K562 (cell line): ENCODE data around the gene GMEB2. TPM values are rescaled to one million over a fixed set of nuclear protein-coding genes. Genes with fewer than 3 reads are reported as not detected.

Experiments
- polyA plus RNA-seq, 8 experiments: library from polyadenylated mRNA; depleted of rRNA in 4 of 8; stranded (reverse) in 5 of 8; unstranded in 3 of 8; fragments of >200 nt; fragmentation: Nextera tagmentation in 2 of 8; fragmentation: Illumina TruSeq in 1 of 8; extraction: Ambion mirVana in 2 of 8; extraction: Trizol in 1 of 8; gene quantifications; 2 replicates each; pipeline versions ENCODE4 v1.2.1 to v1.2.3, GENCODE V29; 2011 to 2014; ENCODE audit warnings: inconsistent platforms in 1 of 8, missing spikeins in 1 of 8
- total RNA-seq, 7 experiments: library from RNA; depleted of rRNA in 6 of 7; stranded (reverse); fragments of >200 nt in 6 of 7; fragmentation: Illumina TruSeq in 2 of 7; extraction: Trizol in 2 of 7; gene quantifications; 2 replicates each; pipeline versions ENCODE4 v1.2.1 to v1.2.3, GENCODE V29; 2011 to 2021; ENCODE audit warnings: low replicate concordance in 1 of 7

Gene GMEB2
- total and polyA plus RNA-seq, 9 of the 15 experiments (the other 6 are each of a cell fraction or from before 2014, with no cell fraction given) = 0.03 to 13.9 (median 6.3) TPM

Other genes with a start within 250 kb of the GMEB2 start
Only the 7 nearest of the 17 such genes appear.
- not detected in 2 replicates for gene SRMS, start 79.4 kb downstream of the GMEB2 start, total RNA-seq (2014; rRNA removed)
- gene SRMS, start 79.4 kb downstream of the GMEB2 start, total RNA-seq (2014; rRNA removed; fragmentation: Illumina TruSeq; extraction: Trizol) = not detected in 2 replicates
- gene SRMS, start 79.4 kb downstream of the GMEB2 start, total RNA-seq (2015; rRNA removed; fragmentation: Illumina TruSeq; extraction: Trizol) = not detected in 2 replicates
- not detected in 2 replicates for gene SRMS, start 79.4 kb downstream of the GMEB2 start, total RNA-seq (2021)
- 0.04 and 0.07 TPM in 2 replicates for gene SRMS, start 79.4 kb downstream of the GMEB2 start, polyA plus RNA-seq (2011; rRNA removed)
- not detected in 2 replicates for gene SRMS, start 79.4 kb downstream of the GMEB2 start, polyA plus RNA-seq (2014; fragmentation: Illumina TruSeq; extraction: Trizol)
- gene SRMS, start 79.4 kb downstream of the GMEB2 start, polyA plus RNA-seq (2014; fragmentation: Nextera tagmentation; extraction: Ambion mirVana) = not detected
- gene SRMS, start 79.4 kb downstream of the GMEB2 start, polyA plus RNA-seq (2014; rRNA removed) = not detected in 2 replicates
- 0.64 and 0.65 TPM in 2 replicates for gene FNDC11, start 72.9 kb downstream of the GMEB2 start, total RNA-seq (2014; rRNA removed)
- 0.06 TPM in 1 of 2 replicates, not detected in the other for gene FNDC11, start 72.9 kb downstream of the GMEB2 start, total RNA-seq (2014; rRNA removed; fragmentation: Illumina TruSeq; extraction: Trizol)
- gene FNDC11, start 72.9 kb downstream of the GMEB2 start, total RNA-seq (2015; rRNA removed; fragmentation: Illumina TruSeq; extraction: Trizol) = 0.14 and 0.23 TPM in 2 replicates
- gene FNDC11, start 72.9 kb downstream of the GMEB2 start, total RNA-seq (2021) = 0.74 and 0.89 TPM in 2 replicates
- gene FNDC11, start 72.9 kb downstream of the GMEB2 start, polyA plus RNA-seq (2011; rRNA removed) = 1.2 TPM in 2 replicates
- gene FNDC11, start 72.9 kb downstream of the GMEB2 start, polyA plus RNA-seq (2014; fragmentation: Illumina TruSeq; extraction: Trizol) = 0.15 and 0.39 TPM in 2 replicates
- under 1 TPM in 1 of 2 experiments, not detected in 1; 0.08 TPM for gene FNDC11, start 72.9 kb downstream of the GMEB2 start, polyA plus RNA-seq (2014; fragmentation: Nextera tagmentation; extraction: Ambion mirVana)
- 1.2 and 2.3 TPM in 2 replicates for gene FNDC11, start 72.9 kb downstream of the GMEB2 start, polyA plus RNA-seq (2014; rRNA removed)
- 5.0 and 5.9 TPM in 2 replicates for gene HELZ2, start 52.9 kb downstream of the GMEB2 start, total RNA-seq (2014; rRNA removed)
- gene HELZ2, start 52.9 kb downstream of the GMEB2 start, total RNA-seq (2014; rRNA removed; fragmentation: Illumina TruSeq; extraction: Trizol) = 0.26 and 0.69 TPM in 2 replicates
- 2.4 and 3.5 TPM in 2 replicates for gene HELZ2, start 52.9 kb downstream of the GMEB2 start, total RNA-seq (2015; rRNA removed; fragmentation: Illumina TruSeq; extraction: Trizol)
- gene HELZ2, start 52.9 kb downstream of the GMEB2 start, total RNA-seq (2021) = 7.8 and 9.1 TPM in 2 replicates
- 3.3 and 3.5 TPM in 2 replicates for gene HELZ2, start 52.9 kb downstream of the GMEB2 start, polyA plus RNA-seq (2011; rRNA removed)
- gene HELZ2, start 52.9 kb downstream of the GMEB2 start, polyA plus RNA-seq (2014; fragmentation: Illumina TruSeq; extraction: Trizol) = 2.3 and 3.5 TPM in 2 replicates
- gene HELZ2, start 52.9 kb downstream of the GMEB2 start, polyA plus RNA-seq (2014; fragmentation: Nextera tagmentation; extraction: Ambion mirVana) = under 1 TPM in 1 of 2 experiments, not detected in 1; 0.03 TPM
- gene HELZ2, start 52.9 kb downstream of the GMEB2 start, polyA plus RNA-seq (2014; rRNA removed) = 2.8 and 5.0 TPM in 2 replicates
- 65.6 and 79.2 TPM in 2 replicates for gene STMN3, start 26.3 kb upstream of the GMEB2 start, total RNA-seq (2014; rRNA removed)
- gene STMN3, start 26.3 kb upstream of the GMEB2 start, total RNA-seq (2014; rRNA removed; fragmentation: Illumina TruSeq; extraction: Trizol) = 6.8 and 8.8 TPM in 2 replicates
- 29.4 and 29.9 TPM in 2 replicates for gene STMN3, start 26.3 kb upstream of the GMEB2 start, total RNA-seq (2015; rRNA removed; fragmentation: Illumina TruSeq; extraction: Trizol)
- 50.2 and 52.4 TPM in 2 replicates for gene STMN3, start 26.3 kb upstream of the GMEB2 start, total RNA-seq (2021)
- 30.9 and 37.6 TPM in 2 replicates for gene STMN3, start 26.3 kb upstream of the GMEB2 start, polyA plus RNA-seq (2011; rRNA removed)
- gene STMN3, start 26.3 kb upstream of the GMEB2 start, polyA plus RNA-seq (2014; fragmentation: Illumina TruSeq; extraction: Trizol) = 20.3 and 36.0 TPM in 2 replicates
- under 1 TPM; 0.70 to 0.85 TPM for gene STMN3, start 26.3 kb upstream of the GMEB2 start, polyA plus RNA-seq (2014; fragmentation: Nextera tagmentation; extraction: Ambion mirVana)
- 58.0 and 60.2 TPM in 2 replicates for gene STMN3, start 26.3 kb upstream of the GMEB2 start, polyA plus RNA-seq (2014; rRNA removed)
- 27.7 and 32.0 TPM in 2 replicates for gene RTEL1, start 31.2 kb upstream of the GMEB2 start, total RNA-seq (2014; rRNA removed)
- gene RTEL1, start 31.2 kb upstream of the GMEB2 start, total RNA-seq (2014; rRNA removed; fragmentation: Illumina TruSeq; extraction: Trizol) = 11.3 and 12.0 TPM in 2 replicates
- gene RTEL1, start 31.2 kb upstream of the GMEB2 start, total RNA-seq (2015; rRNA removed; fragmentation: Illumina TruSeq; extraction: Trizol) = 14.0 and 15.4 TPM in 2 replicates
- 53.1 and 61.0 TPM in 2 replicates for gene RTEL1, start 31.2 kb upstream of the GMEB2 start, total RNA-seq (2021)
- 25.2 and 34.3 TPM in 2 replicates for gene RTEL1, start 31.2 kb upstream of the GMEB2 start, polyA plus RNA-seq (2011; rRNA removed)
- 17.9 and 20.1 TPM in 2 replicates for gene RTEL1, start 31.2 kb upstream of the GMEB2 start, polyA plus RNA-seq (2014; fragmentation: Illumina TruSeq; extraction: Trizol)
- gene RTEL1, start 31.2 kb upstream of the GMEB2 start, polyA plus RNA-seq (2014; fragmentation: Nextera tagmentation; extraction: Ambion mirVana) = under 1 TPM; 0.36 to 0.45 TPM
- gene RTEL1, start 31.2 kb upstream of the GMEB2 start, polyA plus RNA-seq (2014; rRNA removed) = 31.8 and 35.7 TPM in 2 replicates
- 0.32 and 3.8 TPM in 2 replicates for gene TNFRSF6B, start 69.6 kb upstream of the GMEB2 start, total RNA-seq (2014; rRNA removed)
- gene TNFRSF6B, start 69.6 kb upstream of the GMEB2 start, total RNA-seq (2014; rRNA removed; fragmentation: Illumina TruSeq; extraction: Trizol) = not detected in 2 replicates
- 0.19 TPM in 1 of 2 replicates, not detected in the other for gene TNFRSF6B, start 69.6 kb upstream of the GMEB2 start, total RNA-seq (2015; rRNA removed; fragmentation: Illumina TruSeq; extraction: Trizol)
- gene TNFRSF6B, start 69.6 kb upstream of the GMEB2 start, total RNA-seq (2021) = not detected in 2 replicates
- 0.10 and 0.37 TPM in 2 replicates for gene TNFRSF6B, start 69.6 kb upstream of the GMEB2 start, polyA plus RNA-seq (2011; rRNA removed)
- not detected in 2 replicates for gene TNFRSF6B, start 69.6 kb upstream of the GMEB2 start, polyA plus RNA-seq (2014; fragmentation: Illumina TruSeq; extraction: Trizol)
- gene TNFRSF6B, start 69.6 kb upstream of the GMEB2 start, polyA plus RNA-seq (2014; fragmentation: Nextera tagmentation; extraction: Ambion mirVana) = not detected
- gene TNFRSF6B, start 69.6 kb upstream of the GMEB2 start, polyA plus RNA-seq (2014; rRNA removed) = 3.2 and 3.5 TPM in 2 replicates
- gene ARFRP1, start 80.9 kb upstream of the GMEB2 start, total RNA-seq (2014; rRNA removed) = 64.3 and 74.1 TPM in 2 replicates
- gene ARFRP1, start 80.9 kb upstream of the GMEB2 start, total RNA-seq (2014; rRNA removed; fragmentation: Illumina TruSeq; extraction: Trizol) = 16.1 and 19.1 TPM in 2 replicates
- gene ARFRP1, start 80.9 kb upstream of the GMEB2 start, total RNA-seq (2015; rRNA removed; fragmentation: Illumina TruSeq; extraction: Trizol) = 37.3 and 37.7 TPM in 2 replicates
- 64.0 and 78.9 TPM in 2 replicates for gene ARFRP1, start 80.9 kb upstream of the GMEB2 start, total RNA-seq (2021)
- gene ARFRP1, start 80.9 kb upstream of the GMEB2 start, polyA plus RNA-seq (2011; rRNA removed) = 37.5 and 39.5 TPM in 2 replicates
- gene ARFRP1, start 80.9 kb upstream of the GMEB2 start, polyA plus RNA-seq (2014; fragmentation: Illumina TruSeq; extraction: Trizol) = 20.0 and 36.3 TPM in 2 replicates
- 1 to 10 TPM; 2.2 to 6.0 TPM for gene ARFRP1, start 80.9 kb upstream of the GMEB2 start, polyA plus RNA-seq (2014; fragmentation: Nextera tagmentation; extraction: Ambion mirVana)
- gene ARFRP1, start 80.9 kb upstream of the GMEB2 start, polyA plus RNA-seq (2014; rRNA removed) = 66.9 and 70.5 TPM in 2 replicates